HG03103 (cell line): ENCODE results near the gene ATP2B2.

Experiments
- ATAC-seq: cut with Tn5 transposase; IDR thresholded peaks from one replicate; pipeline ENCODE4 v1.9.1; 2021; ENCODE audit warnings: low read depth; ENCODE audit not compliant: unreplicated experiment

Gene ATP2B2

DNA sequence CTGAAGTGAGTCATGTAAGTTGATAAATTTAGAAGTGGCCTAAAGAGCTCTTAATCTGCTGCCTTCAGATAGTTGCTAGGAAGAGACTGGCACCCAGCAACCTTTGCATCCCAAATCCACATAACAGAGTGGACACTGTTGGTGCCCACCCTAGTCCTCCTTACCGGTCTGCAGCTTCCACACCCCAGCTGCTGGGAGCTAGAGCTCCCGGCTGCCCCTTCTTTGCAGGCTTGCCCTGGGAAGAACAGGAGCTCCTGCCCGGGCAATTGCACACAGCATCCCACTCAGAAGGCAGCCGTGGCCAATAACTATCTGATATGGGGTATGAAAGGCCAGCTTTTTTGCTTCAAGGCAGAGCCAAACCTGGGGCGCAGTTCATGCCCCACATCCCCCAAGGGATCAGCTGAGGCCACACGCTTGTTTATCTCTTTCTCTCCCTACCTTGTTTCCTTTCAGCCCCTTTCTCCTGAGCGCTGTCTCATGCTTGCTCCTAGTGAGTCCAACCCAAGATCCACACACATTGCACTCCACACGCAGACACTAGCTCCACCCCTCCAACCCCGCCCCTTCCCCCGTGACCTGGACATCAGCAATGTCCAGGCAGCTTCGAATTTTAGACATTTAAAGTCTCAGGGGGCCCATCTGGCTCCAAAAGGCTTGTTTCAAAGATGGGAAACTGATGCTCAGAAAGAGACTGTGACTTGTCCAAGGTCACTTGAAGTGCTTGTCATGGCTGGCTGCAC is 9.1 kb downstream of the ATP2B2 start:
- no peak for ATAC-seq

DNA sequence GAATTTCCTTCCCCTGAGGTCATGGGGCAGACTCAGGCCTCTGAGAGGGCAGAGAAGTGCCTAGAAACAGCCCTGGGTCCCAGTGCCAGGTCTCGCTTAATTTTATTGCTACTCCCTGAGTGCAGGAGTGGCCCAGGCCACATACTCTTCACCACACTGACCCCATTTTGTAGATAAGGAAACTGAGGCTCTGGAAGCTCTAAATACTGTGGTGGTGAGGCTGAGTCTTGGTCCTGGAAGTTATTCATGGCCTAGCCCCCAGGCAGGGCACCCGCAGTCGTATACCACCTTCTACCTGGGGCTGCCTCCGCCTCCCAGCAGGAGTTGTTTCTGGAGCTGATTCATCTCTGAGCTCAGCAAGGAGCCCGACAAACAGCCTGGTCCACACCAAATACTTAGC is 9.8 kb downstream of the ATP2B2 start:
- ATAC-seq = no peak

DNA sequence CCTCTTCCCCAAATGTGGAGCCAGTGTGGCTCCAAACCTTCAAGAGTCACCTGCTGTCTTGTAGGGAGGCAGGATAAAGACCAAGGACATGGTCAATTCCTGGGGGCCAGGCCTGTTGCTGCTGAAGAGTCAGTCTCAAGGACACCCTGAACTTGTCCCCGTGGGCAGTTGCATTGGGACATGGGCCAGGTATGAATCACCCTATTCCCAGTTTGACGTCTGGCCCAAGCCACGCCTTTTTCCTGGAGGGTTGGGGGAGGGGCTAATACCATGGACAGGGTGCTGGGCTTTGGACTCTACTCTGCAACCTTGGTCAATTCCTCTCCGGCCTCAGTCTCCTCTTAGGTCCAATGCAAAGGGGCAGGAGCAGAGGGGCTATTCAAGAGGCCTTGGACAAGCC is 10.4 kb downstream of the ATP2B2 start:
- no peak for ATAC-seq

DNA sequence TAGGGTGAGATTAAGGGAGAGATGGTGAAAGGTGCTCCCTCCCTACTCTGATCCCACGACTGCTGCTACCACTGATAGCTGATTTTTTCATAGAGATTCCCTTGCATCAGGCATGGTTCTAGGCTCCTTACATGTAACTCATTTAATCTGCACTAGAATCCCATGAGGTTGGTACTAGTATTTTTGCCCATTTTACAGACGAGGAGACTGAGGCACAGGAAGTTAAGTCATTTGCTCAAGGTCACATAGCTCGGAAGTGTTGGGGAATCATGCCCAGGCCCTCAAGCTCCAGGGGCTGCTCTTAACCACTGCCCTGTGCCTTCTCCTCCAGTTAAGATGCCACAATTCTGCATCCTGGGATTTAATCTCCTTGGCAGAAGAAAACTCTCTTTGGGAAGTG is 11.2 kb downstream of the ATP2B2 start:
- no peak for ATAC-seq

DNA sequence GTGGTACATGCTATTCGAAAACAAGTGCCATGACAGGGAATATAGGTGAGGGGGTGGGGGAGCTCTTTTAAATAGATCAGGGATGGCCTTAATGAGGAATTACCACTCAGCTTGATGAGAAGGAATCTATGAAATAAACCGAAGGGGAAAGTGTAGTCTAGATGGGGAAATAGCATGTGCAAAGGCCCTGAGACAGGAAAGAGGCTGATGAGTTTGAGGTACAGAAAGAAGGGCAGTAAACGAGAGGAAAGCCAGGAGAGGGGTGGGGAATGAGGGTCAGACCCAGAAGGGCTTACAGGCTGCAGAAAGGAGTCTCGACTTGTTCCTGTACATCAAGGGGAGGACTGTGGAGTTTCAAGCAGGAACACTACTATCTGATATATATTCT is 12.2 kb downstream of the ATP2B2 start:
- no peak for ATAC-seq

DNA sequence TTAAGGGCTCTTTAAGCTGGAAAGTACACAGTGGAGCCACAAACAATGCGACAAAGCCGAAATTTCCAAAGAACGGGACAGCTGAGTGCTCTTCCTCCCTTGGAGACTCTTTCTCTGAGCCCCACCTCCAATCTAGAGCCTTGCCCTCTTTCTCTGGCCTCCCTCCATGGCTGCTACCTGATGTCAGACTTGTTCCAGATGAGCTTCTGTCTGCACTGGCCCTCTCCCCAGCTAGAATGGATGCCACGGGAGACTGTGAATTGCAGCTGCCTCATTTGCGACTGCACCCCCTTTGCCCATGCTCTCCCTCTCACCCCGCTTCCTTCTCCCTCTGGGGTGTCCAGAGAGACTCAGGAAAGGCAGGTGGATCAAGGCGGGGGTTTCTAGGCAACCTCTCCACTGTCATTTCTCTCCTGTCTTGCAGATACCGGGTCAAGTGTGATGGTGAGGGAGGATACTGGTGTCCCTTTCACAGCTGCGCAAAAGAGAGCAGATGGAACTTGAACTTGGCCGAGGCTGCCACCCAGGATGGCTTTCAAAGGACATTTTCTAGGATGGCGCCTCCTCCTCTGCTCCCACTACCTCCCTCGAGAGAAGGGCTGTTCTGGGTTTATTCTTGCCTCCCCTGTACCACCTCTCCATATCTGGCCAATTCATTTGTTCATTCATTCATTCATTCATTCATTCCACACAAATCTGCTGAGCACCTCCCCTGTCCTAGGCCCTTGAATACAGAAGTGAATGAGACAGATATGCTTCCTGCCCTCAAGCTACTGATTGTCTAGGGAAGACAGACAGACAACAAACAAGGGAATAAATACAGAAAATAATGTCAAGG is 12.8 kb downstream of the ATP2B2 start:
- no peak for ATAC-seq

DNA sequence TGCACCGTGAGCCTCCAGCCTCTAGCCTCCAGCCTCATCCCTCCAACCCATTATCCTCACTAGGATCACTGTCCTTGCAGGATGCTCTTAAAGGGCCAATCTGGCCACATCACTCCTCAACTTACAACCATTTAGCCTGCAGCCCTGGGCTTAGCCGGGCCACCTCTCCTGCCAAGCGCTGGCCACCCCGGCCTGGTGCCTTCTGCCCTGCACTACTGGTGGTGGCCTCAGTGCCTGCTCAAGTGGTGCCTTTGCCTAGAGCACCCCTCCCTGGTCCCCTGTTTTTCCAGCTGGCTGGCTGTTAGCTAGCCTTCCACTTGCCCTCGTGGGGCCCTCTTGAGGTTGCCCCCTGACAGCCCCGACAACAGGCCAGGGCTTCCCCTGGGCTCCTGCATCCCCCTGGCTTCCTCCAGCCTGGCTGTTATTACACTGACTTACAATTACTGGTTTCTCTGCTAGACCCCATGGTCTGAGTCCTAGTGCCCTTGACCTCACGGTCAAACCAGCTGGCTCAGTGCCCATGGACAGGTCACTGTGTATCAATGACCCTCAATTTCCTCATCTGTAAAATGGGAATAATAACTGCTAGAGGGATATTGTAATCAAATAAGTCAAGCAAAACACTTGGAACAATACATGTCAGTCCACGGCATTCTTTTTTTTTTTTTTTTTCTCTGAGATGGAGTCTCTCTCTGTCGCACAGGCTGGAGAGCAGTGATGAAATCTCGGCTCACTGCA is 15.5 kb downstream of the ATP2B2 start:
- no peak for ATAC-seq

DNA sequence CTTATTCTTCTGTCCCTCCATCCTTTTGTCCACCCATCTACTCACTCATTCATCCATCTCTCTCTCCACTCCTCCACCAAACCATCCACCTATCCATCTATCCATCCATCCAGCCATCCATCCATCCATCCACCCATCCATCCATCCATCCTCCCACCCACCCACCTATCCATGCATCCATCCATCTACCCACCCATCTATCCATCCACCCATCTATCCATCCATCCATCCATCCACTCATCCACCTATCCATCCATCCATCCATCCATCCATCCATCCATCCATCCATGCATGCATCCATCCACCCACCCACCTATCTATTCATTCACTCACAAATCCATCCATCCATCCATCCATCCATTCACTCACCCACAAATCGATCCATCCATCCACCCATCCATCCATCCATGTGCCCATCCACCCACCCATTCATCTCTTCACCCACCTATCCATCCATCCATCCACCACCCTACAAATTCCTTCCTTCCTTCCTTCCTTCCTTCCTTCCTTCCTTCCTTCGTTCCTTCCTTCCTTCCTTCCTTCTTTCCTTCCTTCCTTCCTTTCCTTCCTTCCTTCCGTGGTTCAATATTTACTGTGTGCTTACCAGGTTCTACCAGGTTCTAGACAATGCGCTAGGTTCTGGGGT is 17.3 kb downstream of the ATP2B2 start:
- ATAC-seq = no peak

DNA sequence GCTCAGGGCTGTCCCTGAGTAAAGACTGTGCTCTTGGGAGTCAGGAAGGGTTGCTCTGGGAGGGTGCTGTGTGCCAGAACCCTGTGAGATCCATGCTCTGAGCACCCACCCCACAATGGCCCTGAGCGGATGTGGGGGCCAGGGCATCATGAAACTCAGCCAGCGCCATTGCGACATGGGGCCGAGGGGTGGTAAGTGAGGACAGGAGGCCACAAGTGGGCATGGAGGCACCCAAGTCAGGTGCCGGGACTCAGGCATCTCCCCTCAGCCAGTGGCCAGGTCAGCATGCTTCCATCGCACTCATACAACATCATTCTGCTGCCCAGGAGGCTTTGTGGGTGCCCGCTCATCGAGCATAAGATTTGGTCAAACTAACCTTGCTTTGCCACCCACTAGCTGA is 19.6 kb downstream of the ATP2B2 start:
- ATAC-seq = no peak

DNA sequence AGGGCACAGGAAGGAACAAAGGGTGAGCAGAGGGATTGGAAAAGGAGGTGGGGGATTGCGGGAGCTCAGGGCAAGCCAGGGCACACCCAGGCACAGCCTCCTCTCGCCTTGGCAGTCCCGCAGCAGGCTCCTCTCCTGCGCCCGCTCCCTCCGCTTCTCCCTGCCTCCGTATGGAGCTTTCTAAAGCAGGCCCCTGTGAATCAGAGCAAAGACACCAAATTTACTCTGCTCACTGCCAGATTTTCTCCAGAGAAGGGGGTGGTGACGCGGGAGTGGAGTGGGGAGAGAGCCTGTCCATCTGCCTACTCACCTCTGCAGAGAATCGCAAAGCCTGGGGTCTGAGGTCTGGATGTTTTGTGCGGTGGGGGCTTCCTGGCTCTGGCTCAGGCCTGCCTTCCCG is 20.0 kb downstream of the ATP2B2 start:
- ATAC-seq = no peak

DNA sequence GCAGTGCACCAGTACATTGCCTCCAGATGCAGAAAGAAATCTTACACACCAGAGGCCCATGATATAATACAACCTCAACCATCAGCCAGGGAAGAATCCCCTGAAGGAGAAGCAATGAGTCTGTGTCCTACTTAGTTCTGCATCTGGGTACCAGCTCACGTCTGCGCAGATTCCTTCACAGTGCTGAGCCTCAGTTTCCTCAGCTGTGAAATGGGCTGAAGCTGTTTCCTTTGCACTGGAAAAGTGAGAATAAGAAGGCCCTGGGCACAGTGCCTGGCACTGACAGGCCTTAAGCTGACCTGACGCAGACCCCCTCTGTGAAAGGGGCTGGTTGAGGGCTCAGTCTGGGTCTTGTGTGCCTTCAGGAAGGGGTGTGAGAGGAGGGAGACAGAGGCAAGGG is 20.7 kb downstream of the ATP2B2 start:
- ATAC-seq = no peak

DNA sequence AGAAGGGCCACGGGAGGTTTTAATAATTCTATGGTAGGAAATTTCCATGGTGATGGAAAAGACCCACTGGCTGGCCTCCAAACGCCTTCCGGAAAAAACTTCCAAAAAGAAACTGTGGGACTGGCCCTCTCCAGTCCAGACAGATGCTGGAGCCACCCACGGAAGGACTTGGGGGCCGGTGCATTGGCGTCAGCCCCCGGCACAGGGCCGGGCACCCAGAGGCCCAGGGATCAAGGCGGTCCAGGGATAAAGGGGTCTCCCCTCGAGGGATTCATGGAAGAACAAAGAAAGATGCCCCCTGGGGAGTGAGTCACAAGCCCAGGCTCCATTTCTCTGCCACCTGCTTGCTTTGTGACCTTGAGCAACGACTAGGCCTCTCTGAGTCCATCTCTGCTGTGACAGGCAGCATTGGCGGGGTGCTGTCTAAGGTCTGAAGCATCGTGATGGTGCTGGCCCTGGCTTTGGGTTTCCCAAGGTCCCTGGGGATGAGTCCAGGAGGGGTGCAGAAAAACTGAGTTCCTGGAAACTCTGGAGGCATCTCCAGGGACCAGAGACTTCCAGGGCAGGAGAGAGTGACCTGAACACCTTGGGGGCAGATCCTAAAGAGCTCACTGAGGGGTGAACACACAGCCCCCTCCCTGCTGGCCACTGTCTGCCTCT is 21.6 kb downstream of the ATP2B2 start:
- ATAC-seq = no peak

DNA sequence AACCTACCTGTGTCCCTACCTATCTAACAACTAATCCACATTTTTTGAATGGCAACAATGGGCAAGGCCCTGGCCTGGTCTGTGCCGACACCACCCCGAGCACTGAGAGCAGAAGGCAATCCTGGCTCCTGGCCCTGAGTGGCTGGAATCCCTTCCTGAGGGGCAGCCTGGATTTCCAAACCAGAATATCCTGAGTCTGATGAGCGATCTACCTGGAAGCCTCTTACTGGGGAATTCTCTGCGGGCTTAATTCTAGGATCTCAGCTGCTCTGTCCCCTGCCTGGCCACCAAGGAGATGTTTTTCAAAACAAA is 22.1 kb downstream of the ATP2B2 start:
- no peak for ATAC-seq

DNA sequence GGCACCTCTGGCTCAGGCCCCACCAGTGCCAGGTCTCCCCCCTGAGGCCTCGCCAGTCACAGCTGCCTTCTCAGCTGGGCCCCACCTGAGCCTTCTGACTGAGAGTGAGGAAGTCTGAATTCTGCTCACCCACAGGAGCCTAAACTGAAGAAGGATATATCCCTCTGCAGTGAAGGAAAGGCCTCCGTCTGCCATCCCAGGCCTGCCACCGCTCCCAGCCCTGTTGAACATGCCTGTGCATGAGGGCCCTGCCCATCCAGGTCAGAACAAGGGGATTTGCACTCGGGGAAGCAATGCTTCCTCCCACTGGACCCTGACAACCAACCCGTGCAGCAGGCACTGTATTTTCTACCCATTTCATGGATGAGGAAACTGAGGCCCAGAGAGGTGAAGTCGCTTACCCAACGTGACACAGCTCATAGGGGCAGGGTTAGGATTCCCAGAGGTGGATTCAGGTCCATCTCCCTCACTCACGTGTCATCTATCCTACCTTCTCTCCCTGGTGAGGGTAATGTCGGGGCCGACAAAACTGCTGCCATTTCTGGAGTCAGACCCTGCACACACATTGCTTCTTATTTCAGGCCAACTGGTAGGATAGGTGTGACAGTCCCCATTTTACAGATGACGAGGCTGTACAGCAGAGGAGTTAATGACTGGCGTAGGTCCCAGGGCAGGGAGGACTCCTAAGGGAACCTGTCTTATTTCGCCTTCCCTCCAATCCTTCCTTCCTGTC is 22.6 kb downstream of the ATP2B2 start:
- no peak for ATAC-seq

DNA sequence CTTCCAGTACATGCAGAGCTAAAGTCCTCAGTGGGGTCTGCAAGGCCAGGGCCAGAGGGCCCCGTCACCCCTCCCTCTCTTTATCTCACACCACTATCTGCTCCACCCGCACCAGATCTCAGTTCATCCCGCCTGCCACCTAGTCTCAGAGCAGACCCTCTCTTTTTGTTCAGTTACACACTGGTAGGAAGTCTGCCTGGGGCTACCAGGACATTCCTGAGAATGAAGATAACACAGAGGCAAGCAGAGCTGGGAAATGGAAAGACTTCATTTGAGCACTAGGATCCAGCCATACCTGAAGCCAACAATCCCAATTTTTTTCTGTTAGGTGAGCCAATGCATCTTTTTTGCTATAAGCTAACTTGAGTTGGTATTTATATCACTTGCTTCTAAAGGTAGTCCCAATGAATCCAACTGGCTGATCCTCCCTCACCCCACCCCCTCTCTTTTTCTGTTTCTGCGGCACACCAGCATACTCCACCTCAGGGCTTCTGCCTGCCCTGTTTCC is 24.5 kb downstream of the ATP2B2 start:
- ATAC-seq = no peak

DNA sequence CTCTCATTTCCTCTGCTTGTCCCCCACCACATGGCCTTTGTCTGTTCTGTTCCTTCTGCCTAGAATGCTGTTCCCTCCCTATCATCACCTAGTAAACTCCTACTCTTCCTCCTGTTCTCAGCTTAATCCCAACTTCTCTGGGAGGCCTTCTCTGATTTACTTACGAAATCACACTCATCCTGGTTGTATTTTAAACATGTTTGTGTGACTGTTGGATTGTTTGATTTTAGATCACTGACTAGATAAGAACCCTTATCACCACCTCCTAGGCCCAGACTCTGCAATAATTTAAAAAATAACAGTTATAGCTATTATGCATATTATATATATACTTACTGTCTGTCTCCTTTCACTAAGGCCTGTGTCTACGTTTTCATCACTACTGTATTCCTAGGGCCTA is 26.1 kb downstream of the ATP2B2 start:
- no peak for ATAC-seq

DNA sequence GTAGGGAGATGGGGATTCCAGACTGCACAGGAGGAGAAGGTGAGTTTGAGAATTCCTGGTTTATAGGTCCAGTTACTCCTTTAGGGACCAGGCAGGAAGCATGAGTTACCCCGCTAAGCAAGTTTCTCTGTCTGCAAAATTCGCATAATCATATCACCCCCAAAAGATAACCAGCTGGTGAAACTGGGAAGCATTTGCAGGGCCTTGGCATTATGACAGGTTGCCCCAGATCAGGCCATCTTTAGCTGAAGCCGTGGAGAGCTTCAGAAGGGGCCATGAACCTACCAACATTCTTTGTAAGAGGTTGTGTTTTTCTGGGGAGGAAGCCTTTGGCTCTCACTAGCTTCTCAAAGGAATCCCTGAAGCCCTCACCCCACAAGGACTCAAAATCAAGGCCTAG is 29.4 kb downstream of the ATP2B2 start:
- ATAC-seq = no peak

DNA sequence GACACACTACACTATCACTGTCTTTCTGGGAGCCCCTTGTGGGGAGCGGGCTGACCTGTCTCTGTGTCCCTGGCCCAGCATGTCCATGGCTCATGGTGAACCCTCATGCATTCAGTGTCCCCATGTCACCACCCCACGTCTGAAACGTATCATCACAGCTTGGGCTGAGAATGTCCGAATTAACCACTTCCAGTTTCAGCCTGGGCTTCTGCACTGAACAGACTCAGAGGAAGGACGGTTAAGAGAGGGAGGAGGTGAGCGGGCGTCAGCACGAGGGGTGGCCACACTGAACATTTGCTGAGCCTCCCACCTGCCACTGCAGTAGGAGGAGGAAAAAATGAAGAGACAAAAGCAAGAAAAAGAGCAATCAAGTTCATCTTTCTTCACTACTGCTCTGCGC is 30.5 kb downstream of the ATP2B2 start:
- ATAC-seq = no peak

DNA sequence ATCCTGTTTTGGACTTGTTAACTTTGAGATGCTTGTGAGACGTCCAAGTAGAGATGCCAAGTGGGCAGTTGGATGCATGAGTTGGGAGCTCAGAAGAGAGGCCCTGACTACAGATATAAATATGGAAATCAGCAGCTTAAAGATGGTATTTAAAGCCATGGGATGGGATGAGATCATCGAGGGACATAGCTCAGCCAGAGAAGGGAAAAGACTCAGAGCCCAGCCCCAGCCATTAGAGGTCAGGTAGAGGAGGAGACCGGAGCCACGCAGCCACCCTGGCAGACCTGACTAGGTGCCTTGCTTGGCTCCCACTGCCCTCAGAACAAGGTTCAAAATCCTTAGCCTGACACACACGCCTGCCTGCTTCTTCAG is 31.1 kb downstream of the ATP2B2 start:
- ATAC-seq = no peak
